ENCODE measurements around the gene NFAM1. TPM values are rescaled to one million over a fixed set of nuclear protein-coding genes. Genes with fewer than 3 reads are reported as not detected.

Gene NFAM1
- total and polyA plus RNA-seq, 2 of the 4 experiments (the other 2 are of a cell fraction) = not detected

DNA sequence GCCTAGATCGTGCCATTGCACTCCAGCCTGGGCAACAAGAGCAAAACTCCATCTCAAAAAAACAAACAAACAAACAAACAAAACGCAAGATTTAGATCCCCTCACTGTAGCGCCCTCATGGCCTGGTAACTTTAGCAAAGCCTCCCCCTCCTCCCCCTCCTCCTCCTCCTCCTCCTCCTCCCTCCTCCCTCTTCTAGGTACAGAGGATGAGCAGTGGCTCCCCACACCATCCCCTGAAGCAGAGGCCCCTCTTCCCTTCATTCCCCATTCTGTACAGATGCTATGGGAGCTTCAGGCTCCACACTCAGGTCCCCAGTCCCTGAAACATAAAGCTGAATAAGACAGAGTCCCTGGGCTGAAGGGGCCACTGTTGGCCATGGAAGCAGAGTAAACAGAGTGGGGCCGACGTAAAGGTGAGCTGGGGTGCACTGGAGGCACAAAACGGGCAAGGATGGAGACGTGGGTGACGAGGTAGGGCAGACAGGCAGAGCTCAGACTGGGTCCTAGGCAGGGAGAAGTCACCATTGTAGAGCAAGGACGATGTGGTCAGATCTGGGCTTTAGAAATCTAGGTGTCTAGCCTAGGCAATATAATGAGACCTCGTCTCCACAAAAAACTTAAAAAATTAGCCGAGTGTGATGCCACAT, 19.4 kb upstream of the NFAM1 start:
- ChIA-PET CTCF (interaction anchor here (1.4 kb wide), 1 partner anchor 8 kb away, joined by 5 read pairs; no protein-coding TSS in a partner anchor), POLR2A (ENCODE audit: unreplicated experiment) (no interaction called here)
- WGBS, 2 experiments (ENCODE audit: extremely low coverage in 2 of 2, insufficient read length in 1 of 2) = 60% methylated on average over 6 of the region's 11 CpGs; no CpG with 5 or more reads in 1 of the 2 experiments
- H3K4me3 ChIP-seq (ENCODE audit: insufficient read depth, low read depth, low read length) = no peak overlapping the region
- no peaks in the 10 kb centered on the region for H3K36me3 ChIP-seq (ENCODE audit: control insufficient read depth, insufficient read depth, low read length)
- no peaks in the 10 kb centered on the region for H3K79me1 ChIP-seq (ENCODE audit: low read depth in 1 of 2, low read length in 2 of 2)
- no peak overlapping the region for H2AK5ac ChIP-seq (ENCODE audit: low read depth, low read length)
- H3K9me1 ChIP-seq (ENCODE audit: insufficient read depth, low read length) = no peaks in the 10 kb centered on the region
- BruUV-seq (replicated peaks) = no TSS peak
- in situ Hi-C loops (cut with MboI; ENCODE audit: low sequenced_read_pairs) = no loop called here
- no peaks in the 10 kb centered on the region for H4K20me1 ChIP-seq (ENCODE audit: insufficient read depth, low read length)
- H3K27me3 ChIP-seq (ENCODE audit: control insufficient read depth, insufficient read depth, low read length) = peaks cover 30% of the 10 kb centered on the region
- dilution Hi-C loops (cut with HindIII; ENCODE audit: low sequenced_read_pairs, unreplicated experiment) = no loop called here
- H3K18ac ChIP-seq (ENCODE audit: low read depth, low read length) = no peak overlapping the region
- H4K8ac ChIP-seq (ENCODE audit: low read depth in 2 of 2, low read length in 2 of 2) = no peak overlapping the region
- H3K9ac ChIP-seq (ENCODE audit: low read depth, low read length) = no peak overlapping the region
- H3K4ac ChIP-seq (ENCODE audit: low read depth, low read length) = no peak overlapping the region
- no peak overlapping the region for H4K5ac ChIP-seq (ENCODE audit: low read depth, low read length)
- no peak overlapping the region for H3K27ac ChIP-seq (ENCODE audit: insufficient read depth, low read length)
- H2BK5ac ChIP-seq (ENCODE audit: low read depth, low read length, poor library complexity, severe bottlenecking) = no peak overlapping the region
- intact Hi-C loops (cut with micrococcal nuclease) = no loop called here
- H2BK120ac ChIP-seq (ENCODE audit: low read depth, low read length) = no peak overlapping the region
- H3K4me2 ChIP-seq (ENCODE audit: low read depth, low read length) = no peak overlapping the region
- no peak overlapping the region for H2BK20ac ChIP-seq (ENCODE audit: low read depth, low read length)
- no peak for ATAC-seq (ENCODE audit: low read depth)
- no peak overlapping the region for H4K91ac ChIP-seq (ENCODE audit: insufficient read depth, low read depth, low read length)
- peaks cover 3% of the 10 kb centered on the region for H3K9me3 ChIP-seq (ENCODE audit: control insufficient read depth, insufficient read depth, low read length)
- TF ChIP-seq SMC3 (IDR thresholded peaks at IDR 0.05; ENCODE audit: low read depth, low read length) (no peak), MAZ (IDR thresholded peaks at IDR 0.05; ENCODE audit: borderline replicate concordance, low read depth, low read length) (no peak), POLR2A (IDR thresholded peaks at IDR 0.05; ENCODE audit: low read depth, low read length) (no peak), RAD21 (IDR thresholded peaks at IDR 0.05; ENCODE audit: low read length) (no peak), USF2 (IDR thresholded peaks at IDR 0.05; ENCODE audit: low read depth, low read length) (no peak), MXI1 (IDR thresholded peaks at IDR 0.05; ENCODE audit: borderline replicate concordance, low read depth, low read length) (no peak), RFX5 (IDR thresholded peaks at IDR 0.05; ENCODE audit: low read depth, low read length) (no peak), NFE2L2 (IDR thresholded peaks at IDR 0.05; ENCODE audit: low read depth, low read length) (no peak), MAFK (IDR thresholded peaks at IDR 0.05; ENCODE audit: low read depth, low read length) (no peak)
- TF ChIP-seq, protein P1, sequence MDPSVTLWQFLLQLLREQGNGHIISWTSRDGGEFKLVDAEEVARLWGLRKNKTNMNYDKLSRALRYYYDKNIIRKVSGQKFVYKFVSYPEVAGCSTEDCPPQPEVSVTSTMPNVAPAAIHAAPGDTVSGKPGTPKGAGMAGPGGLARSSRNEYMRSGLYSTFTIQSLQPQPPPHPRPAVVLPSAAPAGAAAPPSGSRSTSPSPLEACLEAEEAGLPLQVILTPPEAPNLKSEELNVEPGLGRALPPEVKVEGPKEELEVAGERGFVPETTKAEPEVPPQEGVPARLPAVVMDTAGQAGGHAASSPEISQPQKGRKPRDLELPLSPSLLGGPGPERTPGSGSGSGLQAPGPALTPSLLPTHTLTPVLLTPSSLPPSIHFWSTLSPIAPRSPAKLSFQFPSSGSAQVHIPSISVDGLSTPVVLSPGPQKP (IDR thresholded peaks at IDR 0.05; ENCODE audit: borderline replicate concordance, low read depth, low read length) = no peak
- H2AFZ ChIP-seq (replicated peaks; ENCODE audit: low read length, poor library complexity) = no peak overlapping the region
- no peak overlapping the region for H2AK9ac ChIP-seq (replicated peaks; ENCODE audit: low read depth, low read length, poor library complexity)
- no peaks in the 10 kb centered on the region for H3K4me1 ChIP-seq (ENCODE audit: control insufficient read depth, insufficient read depth, low read length)
- no peak overlapping the region for H2BK15ac ChIP-seq (ENCODE audit: low read depth, low read length)
- H3K56ac ChIP-seq (ENCODE audit: extremely low read depth, insufficient read depth, low read length) = no peak overlapping the region
- no peak overlapping the region for H3K14ac ChIP-seq (replicated peaks; ENCODE audit: low read depth, low read length)
- H3K23ac ChIP-seq (ENCODE audit: low read depth, low read length) = no peak overlapping the region
- DNase-seq = no peak

Data from IMR-90 (cell line).